HG02981 (cell line): Measurements from ENCODE around the gene ARHGEF19.

Experiments
- ATAC-seq: cut with Tn5 transposase; IDR thresholded peaks from one replicate; pipeline ENCODE4 v1.9.1; 2021; ENCODE audit warnings: mild to moderate bottlenecking, moderate library complexity; ENCODE audit not compliant: unreplicated experiment

Gene ARHGEF19

DNA sequence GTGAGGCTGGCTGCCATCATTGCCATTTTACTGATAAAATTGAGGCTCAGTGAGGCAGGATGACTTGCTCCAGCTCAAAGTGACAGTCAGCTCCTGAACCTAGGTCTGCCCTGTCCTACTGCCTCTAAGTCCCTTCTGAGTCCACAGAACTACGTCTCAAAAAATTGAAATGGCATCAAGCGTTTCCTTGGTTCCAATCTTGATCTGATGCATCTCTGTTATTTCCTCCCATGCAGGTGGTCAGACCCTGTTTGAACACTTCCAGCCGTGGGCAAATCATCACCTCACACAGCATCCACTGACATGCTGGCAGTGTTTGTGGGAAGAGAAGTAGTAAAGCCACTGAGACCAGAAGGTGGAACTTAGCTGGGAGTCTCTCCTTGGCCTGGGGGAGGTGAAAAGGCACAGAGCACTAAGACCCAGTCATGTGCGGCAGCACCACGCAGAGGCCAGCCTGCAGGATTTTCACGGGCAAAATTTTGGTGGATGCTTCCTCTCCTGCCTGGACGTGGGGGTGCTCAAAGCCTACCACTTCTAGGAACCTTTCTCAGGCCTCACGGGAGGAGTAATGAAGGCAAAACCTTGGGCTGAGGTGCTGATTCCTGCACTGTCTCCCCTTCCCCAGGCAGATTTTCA is 32.3 kb upstream of the ARHGEF19 start:
- no peak for ATAC-seq

DNA sequence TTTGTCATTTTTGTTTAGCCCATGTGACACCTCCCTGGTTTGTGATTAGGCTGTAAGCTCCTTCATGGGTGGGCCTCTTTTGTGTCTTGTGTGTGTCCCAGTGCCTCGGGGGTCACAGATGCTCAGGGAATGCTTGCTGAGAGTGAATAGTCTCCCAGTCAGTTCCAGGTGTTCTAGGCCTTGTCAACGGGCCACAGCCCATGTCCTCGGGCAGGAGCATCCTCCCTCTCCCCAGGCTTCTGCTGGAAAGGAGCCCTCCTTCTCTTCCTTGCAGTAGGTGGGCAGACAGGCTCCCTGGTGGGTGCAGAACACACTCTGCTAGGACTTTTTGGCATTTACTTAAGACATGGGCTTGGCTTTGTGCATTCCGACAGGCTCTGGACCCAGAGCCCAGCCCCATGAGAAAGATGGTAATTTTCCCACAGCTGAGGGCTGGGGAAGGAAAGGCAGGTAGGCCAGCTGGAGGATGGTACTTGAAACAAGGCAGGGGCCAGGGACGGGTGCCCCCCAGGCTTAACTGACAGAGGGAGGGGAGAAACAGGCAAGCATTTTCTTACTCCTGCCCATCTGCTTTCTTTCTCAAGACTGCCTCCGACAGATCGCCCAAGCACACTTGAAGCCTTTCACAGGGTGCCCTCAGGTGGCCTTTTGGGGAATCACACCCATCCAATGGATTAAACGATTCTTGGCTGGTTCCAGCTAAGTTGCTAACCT is 31.6 kb upstream of the ARHGEF19 start:
- ATAC-seq, result no peak

DNA sequence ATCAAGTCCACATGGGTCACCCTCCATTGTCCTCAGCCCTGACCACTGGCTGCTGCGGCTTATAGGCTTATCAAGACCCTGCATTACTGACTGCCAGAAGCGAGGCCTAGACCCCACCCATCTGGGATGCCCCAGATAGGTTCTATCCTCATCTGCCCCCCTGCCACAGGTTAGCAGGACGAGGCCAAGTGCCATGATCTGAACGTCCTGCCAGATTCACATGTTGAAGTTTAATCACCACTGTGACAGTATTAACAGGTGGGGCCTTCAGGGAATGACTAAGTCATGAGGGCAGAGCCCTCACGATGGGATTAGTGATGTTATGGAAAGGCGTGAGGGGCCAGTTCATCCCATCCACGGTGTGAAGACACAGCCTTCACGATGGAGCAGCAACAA is 30.8 kb upstream of the ARHGEF19 start:
- no peak for ATAC-seq

DNA sequence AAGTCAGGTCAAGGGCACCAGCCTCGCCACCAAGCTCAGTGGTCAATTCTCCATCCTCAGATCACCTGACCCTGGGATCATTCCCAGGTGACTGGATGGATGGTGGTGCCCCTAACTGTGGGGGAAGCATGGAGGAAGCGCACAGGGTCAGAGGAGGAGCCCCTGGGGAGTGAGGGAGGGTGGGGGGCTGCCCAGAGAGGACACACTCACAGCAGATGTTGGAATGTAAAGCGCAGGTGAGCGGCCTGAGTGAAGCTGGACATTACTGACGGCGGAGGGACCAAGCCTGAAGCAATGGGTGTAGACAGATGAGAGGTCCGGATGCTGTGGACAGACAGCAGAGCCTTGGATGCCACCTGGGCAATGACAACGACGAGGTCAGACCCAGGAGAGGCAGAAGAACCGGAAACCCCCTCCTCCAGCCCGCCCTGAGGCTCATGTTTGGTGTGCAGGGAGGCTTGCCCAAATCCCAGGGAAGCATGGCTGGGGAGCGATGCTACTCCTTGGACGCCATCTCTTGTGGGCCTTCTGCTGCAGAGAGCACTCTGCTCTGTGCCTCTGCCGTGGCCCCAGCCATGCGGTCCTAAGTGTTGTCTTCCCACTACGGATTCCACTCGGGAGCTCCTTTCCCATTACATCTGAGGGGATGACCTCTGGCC is 30.2 kb upstream of the ARHGEF19 start:
- no peak for ATAC-seq

DNA sequence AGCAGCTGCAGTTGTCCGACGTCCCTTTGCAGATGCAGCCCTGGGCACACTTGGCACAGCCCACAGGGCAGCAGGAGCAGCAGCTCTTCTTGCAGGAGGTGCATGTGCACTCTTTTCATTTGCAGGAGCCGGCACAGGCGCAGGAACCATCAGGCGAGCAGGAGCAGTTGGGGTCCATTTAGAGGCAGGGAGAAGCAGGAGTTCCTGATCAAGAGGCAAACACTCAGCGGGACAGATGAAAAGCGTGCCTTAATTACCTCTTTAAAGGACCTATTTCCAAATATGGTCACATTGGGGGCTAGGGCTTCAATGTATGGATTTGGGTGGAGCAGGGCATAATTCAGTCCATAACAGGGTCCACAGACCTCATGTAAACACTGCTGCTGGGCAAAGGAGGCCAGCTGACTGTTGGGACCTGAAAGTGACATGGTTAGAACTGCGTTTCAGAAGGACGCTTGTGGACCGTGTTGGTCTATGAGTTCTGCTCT is 28.8 kb upstream of the ARHGEF19 start:
- no peak for ATAC-seq

DNA sequence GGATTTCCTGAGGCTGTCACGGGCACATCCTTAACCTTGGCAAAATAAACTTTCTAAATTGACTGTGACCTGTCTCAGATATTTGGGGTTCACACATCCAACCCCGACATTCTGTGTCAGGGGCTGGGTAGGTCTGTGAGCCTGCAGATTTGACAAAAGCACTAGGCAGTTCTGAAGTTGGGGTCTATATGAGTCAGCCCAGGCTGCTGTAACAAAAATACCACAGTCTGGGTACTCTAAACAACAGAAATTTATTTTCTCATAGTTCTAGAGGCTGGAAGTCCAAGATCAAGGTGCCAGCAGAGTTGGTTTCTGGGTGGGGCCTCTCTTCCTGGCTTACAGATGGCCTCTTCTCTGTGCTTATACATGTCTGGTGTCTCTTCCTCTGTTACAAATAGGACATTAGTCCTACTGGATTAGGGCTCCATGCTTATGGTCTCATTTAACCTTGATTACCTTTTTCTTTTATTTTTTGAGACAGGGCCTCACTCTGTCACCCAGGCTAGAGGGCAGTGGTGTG is 27.6 kb upstream of the ARHGEF19 start:
- ATAC-seq, result no peak

DNA sequence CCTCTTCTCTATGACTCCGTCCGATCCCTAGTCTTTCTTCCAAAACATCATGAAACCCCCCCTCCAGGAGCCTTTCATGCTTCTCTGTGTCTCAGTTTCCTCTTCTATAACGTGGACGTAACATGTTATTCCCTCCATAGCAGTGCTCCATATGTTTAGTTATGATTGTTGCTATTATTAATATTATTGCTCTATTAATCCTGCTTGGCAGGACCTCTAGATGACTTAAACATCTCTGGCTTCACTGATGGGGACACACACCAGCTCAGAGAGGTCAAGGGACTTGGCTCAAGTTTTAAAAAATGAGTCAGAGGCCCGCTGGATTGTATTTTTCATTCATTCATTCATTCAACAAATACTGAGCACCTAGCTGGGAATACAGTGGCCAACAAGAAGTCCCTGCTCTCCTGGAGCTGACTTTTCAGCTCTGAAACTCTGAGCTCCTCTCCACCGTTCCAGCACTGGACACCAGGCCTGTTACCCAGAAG is 24.9 kb upstream of the ARHGEF19 start:
- no peak for ATAC-seq

DNA sequence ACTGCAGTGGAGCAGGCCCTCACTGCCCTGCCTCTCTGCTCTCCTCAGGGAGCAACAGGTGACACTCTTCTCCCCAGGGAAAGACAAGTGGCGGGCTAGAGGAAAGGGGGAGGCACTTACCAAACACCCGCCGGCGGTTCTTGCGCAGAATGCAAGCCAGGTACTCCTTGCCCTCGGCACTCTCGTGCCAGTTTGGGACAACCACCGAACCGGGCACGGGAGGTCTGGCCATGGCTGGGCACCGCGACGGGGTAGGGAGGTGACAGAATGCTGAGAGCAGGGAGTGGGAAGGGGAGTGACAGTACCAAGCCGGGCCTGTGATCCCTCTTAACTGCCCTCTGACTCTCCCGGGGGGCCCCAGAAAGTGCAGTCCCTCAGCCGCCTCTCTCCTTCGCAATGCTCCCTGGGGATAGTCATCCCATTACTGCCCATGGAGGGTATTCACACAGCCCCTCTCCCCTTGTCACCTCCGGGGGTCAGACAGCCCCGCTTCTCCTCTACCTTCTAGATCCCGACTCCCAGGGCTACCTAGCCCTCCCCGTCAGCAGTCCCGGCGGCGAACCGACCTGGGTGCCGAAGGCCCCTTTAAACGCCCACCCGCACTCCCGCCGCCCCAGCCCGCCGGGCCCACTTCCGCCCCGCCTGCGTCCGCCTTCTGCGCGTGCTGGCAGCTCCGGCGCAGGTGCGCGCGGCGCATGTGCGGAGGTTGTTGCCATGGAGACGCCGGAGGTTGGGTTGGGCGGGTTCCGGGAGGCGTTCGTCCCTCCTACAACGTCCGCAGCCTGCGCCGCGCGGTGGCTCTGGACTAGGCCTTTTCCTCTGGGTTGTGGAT is 24.3 kb upstream of the ARHGEF19 start, which contains the start of gene CPLANE2:
Gene CPLANE2, minus strand, starts transcription at position 673 of the 832 bp plus-strand sequence. Its CDS starts 441 bp downstream, at position 232.
- peak; percentile 80 for ATAC-seq

DNA sequence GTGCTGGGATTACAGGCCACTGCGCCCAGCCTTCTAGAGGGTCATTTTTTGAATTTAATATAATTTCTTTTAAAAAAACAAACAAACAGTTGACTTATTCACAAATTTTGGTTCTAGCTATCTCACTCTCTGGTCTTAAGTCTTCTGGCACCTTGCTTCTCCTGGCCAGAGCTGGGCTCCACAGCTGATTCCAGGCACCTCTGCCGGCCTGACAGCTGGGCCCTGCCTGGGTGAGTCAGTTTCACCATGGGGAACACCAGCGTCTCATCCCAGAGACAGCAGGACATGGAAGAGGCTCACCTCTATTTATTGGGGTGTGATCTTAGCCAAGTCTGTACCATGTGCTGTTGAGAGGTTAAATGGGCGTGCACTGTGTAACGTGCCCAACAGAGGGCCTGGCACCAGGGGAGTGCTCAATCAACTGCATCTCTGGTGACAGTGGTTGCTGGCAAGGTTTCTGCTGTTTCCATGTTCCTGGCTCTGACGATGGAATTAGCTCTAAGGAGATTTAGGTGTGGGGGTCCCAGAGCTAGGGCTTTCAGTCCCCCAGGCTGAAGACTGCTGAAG is 23.6 kb upstream of the ARHGEF19 start:
- peak; percentile 48 for ATAC-seq

DNA sequence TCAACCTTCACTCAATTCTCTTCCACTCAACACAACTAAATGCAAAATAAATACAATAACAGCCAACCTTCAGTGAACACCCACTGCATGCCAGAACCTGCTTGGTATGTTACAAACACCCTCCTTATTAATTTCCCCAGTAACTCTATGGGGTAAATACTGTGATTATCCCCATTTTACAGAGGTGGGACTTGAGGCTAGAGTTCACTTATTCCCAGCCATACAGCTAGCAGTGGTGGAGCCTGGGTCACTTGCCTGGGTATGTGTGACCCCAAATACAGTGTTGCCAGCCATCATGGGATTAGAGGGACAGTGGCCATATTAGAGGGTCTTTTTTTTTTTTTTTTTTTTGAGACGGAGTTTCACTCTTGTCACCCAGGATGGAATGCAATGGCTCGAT is 22.9 kb upstream of the ARHGEF19 start:
- ATAC-seq, result no peak

DNA sequence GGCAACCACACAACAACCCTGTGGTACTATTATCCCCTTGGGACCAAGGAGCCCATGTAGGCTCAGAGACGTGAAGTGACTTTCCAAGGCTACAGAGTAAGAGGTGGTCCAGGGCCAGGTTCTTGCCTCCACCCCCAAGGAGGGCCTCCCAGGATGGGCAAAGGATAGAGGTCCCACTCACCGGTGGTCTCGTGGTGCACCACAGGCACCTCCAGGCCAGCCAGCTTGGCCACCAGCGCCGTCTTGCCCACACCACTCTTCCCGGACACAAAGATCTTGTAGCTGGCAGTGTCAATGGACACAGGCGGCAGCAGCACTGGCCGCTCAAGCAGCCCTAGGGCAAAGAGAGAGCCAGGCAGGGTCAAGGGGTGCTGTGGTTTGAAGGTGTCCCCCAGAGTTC is 21.0 kb upstream of the ARHGEF19 start:
- ATAC-seq, result no peak

DNA sequence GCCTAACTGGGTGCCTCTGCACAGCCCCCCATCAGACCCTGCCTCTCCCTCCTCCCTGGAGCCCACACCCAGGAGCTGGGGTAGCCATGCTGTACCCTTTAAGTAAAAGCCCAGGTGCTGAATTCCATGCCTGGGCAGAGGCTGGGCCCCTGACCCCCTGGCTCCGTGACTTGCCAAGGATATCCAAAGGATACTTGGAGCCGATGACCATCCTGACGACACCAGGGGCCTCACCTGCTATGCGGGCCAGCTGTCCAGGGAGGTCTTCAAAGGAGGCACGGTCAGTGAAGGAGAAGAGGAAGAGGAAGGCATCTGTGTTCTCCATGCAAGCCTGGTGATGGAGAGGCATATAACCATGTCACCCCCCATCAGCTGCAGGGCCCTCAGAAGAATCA is 19.9 kb upstream of the ARHGEF19 start:
- no peak for ATAC-seq

DNA sequence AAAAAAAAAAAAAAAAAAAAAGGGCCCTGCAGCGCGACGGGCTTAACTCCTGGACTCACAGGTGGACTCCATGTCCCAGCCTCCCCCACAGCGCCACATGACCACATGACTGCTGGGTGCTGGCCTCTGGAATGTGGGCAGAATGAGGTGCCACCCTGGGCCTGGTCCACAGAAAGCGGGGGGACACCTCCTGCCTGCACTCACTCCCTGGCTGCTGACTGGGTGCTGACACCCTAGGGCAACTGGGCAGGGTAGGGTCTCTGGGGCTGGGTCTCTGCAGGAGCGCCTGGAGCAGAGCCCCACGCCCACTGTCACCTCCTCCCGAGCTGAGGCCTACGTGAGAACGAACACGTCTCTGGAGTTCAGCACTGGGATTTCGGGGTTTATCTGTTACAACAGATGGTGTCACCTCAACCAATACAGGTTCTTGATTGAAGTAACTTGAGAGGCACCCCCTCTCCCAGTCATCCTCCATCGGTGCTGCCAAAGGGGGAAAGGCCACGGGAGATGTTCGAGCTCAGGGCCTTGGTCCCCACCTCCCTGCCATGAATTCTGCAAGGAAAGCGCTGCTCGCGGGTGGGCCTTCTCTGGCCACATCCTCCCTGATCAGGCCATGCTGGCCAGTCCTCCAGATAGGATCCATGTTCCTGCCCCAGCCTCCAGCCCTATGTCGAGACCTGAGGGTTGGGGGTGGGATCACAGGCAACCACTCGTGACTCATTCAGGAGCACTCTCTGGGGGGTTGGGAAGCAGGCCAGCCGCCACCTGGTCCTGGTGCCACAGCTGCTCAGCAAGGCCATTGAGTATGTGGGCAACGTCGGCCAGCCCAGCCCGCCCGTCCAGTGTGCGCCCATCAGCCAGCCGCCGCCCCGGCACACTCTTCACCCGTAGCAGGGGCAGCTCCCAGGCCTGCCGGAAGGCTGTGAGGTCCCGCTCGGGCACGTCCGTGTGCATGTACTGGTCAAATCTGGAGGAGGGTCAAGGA is 19.2 kb upstream of the ARHGEF19 start:
- ATAC-seq, result no peak

DNA sequence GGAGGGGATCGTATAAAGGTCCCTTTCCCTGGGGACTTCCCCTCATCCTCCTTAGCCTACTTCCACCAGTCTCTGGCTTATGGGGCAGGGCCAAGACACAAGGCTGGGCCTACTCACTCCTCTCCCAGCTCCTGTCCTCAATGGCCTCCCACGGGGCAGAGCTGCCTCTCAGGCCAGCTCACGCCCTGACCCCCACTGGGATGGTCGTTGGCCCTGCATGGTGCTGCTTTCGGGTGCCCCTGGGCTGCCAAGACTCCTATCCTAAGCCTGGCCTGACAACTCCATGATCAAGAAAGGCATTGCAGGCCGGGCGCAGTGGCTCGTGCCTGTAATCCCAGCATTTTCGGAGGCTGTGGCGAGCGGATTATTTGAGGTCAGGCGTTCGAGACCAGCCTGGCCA is 18.3 kb upstream of the ARHGEF19 start:
- no peak for ATAC-seq

DNA sequence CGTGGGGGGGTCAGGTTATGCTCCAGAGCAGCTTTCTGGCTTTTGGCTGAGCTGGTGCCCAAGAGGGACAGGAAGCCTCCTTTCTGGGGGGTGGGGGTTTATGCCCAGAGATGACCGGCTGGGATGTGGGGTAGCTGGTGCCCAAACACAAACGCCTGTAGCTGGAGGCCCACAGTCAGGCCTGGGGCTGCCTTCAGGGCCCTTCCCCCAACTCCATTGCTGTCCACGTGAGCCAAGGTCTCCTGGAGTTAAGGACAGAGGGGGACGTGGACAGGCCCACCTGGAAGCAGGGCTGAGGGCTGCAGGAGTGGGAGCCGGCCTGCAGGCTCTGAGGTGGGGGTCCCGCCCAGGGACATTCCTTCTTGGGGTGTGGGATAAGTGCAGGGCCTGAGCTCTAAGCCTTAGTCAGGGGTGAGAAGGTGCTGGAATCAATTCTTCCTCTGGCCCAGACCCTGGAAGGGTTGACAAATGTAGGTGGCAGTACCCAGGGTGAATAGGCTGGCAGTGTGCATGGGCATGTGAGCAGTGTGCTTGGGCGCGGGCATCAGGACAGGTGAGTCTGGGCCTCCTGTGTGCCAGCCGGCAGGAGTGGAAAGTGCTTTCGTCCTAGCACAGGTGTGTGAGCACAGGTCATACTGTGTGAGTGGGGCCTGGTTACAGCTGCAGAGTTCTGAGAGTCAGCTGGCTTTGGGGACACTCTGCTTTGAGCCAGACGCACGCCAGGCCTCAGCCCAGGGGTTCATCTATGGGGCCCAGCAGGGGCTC is 17.7 kb upstream of the ARHGEF19 start:
- ATAC-seq, result no peak

DNA sequence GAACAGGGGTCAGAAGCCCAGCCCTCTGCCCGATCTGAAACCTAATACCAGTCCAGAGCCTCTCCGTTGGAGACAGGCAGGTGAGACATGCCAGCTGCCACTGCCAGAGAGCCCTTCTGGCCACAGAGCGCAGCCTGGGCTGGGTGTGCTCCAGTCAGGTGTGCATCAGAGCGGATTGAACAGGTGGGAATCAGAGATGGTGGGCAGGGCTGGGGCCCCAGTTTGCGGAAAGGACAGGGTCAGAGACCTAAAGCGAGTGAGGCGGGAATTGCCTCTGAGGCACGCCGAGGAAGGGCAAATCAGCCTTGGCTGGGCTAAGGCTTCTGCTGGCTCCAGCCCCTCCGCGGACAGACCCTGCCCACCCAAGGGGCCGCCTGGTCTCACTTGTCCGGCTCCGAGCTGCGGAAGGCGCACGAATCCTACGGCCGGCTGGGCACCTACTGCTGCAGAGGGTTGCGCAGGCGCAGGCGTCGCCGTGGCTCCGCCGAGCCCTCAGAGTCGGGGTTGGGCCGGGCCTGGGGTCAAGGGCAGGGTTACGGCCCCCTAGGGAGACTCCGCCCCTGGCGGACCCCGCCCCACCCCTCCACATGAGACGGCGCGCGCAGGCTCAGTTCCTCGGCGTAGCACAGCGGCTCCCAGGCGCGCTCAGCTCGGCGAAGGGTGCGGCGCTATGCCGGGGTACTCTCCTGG is 14.2 kb upstream of the ARHGEF19 start:
- no peak for ATAC-seq

DNA sequence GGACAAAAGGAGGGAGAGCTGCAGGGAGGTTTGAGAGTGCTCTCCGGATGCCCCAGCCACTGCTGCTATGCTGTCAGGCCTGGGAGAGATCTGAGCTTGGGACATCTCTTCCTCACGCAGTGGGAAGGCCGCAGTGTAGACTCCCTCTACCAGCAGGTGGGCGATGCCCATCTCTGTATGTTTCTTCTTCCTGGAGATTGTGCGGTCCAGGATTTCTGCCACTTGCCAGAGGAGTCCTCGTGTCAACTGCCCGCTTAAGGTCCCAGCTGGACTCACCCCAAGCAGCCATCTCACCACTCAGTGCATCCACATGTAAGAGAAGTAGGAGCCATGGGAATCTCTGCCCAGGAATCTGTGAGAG is 13.7 kb upstream of the ARHGEF19 start:
- ATAC-seq, result no peak

DNA sequence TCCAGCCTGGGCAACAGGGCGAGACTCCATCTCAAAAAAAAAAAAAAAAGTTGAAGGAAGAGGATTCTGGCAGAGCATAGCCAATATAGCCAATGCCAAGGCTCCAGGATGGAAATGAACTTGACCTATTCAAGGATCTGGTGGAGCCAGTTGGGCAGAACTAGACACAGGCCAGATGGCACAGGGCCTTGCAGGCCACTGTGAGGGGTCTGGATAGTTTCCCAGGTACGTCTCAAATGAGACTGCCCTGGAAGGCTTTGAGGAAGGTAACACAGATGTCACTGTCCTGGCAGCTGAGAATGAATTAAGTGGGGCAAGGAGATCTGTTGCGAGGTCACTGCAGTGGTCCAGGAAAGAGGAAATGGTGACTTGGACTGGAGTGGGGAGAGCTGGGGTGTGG is 12.0 kb upstream of the ARHGEF19 start:
- ATAC-seq, result no peak
